Smooth muscle cell of the brain vasculature (primary cell): ENCODE data around the gene PPM1H.
A peak's percentile ranks its signal among the peaks of the same experiment; 100 is the strongest.
"Not testable (repeated sequence)": the region's sequence is repeated elsewhere in the genome, so short reads cannot be mapped to it uniquely, and the experiment has no call there.

ENCODE experiments used
- DNase-seq: peaks from one replicate; pipeline ENCODE4 v3.0.0-alpha.2; 2012; ENCODE audit warnings: low read depth, low spot score

The PPM1H gene

DNA sequence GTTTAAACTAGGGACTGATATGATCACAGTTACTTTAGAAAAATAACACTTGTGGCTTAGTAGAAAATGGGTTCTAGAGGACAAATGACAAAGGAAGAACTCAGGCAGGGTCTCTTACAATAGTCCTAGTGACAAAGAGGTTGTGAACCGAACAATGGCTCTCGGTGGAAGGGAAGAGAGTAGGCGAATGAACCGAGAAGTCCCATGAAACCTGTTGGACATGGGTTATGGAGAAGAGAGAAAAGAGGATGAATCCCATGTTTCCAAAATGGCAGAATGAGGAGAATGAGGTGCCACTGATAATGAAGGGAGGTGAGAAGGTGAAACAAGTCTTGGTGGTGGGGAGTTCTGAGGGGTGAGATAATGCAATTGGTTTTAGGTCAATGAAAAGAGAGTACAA, 94.1 kb downstream of the PPM1H start:
- no peak for DNase-seq

DNA sequence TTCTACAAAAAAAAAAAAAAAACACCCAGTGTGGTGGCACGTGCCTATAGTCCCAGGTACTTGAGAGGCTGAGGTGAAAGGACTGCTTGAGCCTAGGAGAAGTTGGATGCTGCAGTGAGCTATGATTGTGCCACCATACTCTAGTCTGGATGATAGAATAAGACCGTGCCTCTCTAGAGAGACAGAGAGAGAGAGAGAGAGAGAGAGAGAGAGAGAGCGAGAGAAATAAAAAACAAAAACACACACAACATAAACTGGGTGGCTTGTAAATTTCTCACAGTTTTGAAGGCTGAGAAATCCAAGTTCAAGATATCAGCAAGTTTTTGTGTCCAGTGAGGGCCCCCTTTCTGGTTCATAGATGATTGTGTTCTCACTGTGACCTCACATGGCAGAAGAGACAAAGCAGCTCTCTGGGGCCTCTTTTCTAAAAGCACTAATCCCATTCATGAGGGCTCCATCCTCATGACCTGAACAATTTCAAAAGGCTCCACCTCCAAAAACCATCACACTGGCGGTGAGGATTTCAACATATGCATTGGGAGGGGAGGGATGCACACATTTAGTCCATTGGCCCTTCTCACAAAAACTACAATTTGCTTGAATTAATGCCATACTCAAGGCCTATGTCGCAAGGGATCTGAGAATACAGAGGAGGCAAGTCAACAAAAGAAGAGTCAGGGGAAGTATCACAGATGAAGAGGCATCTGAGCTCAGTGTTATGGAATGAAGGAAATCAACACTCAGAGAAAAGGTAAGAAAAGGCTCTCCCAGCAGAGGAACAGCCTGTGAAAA, 94.9 kb downstream of the PPM1H start:
- DNase-seq = no peak

- DNase-seq = no peak
Observed at GRCh38 chr12:62834971-62835547, 99.9 kb downstream of the PPM1H start.

DNA sequence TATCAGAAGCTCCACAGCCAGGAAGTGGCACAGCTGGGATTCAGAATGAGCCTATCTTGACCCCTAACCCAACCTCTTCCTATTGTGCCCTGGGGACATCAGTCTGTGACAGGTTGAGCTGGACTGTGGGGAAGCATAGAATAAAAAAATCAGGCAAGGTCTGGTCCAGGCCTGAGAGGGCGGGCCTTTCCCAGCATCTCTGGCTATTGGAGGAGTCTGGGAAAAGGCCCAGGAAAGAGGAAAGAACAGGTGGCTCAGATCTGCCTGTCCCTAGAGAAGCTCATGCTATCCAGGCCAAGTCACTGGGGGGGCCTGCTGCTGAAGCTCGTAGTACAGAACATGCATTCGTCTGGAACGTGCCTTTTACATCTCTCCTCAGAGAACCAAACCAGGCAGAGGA, 100.5 kb downstream of the PPM1H start:
- DNase-seq = no peak

DNA sequence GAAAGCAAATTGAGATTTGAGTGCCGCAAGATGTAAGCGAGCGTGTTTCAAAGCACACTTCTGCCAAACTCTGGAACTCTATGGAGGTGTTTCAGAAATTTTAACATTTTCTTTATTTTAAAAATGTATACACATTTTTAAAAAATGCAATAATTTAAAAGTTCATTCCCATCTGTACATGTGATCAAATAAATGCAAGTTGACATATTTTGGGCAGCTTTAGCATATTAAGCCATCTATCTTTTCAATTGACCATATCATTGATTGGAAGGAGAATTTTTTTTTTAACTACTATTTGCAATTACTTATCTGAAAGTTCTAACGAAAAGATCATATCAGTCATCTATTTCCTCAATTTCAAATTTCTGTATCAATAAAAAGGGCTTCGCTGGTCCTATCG, 101.3 kb downstream of the PPM1H start:
- DNase-seq = no peak

DNA sequence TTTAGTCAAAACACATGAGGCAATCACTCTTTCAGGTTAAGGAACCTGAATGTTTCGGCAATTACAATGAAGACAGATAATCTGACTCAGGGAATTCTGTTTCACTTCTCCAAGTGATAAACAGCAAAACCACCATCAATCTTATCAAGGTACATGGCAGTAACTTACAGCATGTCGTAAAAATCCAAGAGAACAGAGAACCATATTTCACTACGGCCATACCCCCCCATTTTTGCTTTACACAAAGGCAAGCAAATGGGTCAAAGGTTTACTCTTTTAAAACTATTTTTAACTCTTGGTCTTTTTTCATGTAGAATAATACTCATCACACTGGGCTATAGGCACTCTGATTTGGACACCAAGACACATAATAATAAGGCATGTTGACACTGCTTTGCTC, 102.4 kb downstream of the PPM1H start:
- DNase-seq = no peak

GRCh38 chr12:62832027-62832426, 102.9 kb downstream of the PPM1H start:
- no peak for DNase-seq

- DNase-seq = no peak
Observed at GRCh38 chr12:62827855-62828254, 107.1 kb downstream of the PPM1H start.

GRCh38 chr12:62827042-62827441, 107.9 kb downstream of the PPM1H start:
- no peak for DNase-seq

DNA sequence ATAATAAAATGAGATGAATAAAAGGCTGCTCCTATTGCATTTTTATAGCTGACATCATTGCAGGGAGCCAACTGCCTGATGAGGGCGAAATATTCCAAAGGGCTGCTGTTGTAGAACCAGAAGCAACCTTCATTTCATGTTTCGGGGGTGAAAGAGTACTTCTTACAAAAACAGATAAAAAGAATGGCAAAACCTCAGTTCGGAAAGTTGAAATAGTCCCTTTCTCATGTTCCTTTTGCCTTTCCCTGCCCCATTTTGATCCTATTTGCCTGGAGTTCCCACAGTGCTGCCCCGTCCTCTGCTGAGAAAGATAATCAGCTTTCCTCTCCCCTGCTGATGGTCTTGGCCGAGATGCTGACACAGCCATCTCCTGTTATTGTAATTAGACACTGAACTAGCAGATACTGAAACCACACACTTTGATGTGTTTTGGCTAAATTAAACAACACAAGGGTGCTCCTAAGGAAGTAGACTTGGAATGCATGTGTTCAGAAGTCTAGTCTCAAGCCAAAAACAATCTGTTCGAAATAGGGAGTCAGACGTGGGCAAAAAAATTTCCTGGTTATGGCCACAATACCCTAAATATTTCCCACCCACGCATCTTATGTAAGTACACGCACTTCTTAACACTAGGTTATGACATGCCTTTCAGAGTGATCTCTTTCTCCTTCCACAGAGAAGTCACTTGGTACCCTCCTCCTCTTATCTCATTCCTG, 117.2 kb downstream of the PPM1H start:
- peak; percentile 92 for DNase-seq

GRCh38 chr12:62814243-62814642, 120.7 kb downstream of the PPM1H start:
- DNase-seq = no peak

GRCh38 chr12:62813031-62813829, 121.7 kb downstream of the PPM1H start:
- DNase-seq = no peak

DNA sequence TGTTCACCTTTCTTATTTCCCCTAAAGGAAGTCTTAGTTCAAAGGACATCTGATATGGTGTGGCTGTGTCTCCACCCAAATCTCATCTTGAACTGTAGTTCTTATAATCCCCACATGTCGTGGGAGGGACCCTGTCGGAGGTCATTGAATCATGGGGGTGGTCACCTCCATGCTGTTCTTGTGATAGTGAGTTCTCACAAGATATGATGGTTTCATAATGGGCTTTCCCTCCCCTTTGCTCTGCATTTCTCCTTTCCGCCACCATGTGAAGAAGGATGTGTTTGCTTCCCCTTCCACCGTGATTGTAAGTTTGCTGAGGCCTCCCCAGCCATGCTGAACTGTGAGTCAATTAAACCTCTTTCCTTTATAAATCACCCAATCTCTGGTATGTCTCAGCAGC, 123.5 kb downstream of the PPM1H start:
- not testable (repeated sequence) for DNase-seq

GRCh38 chr12:62808166-62808879, 126.6 kb downstream of the PPM1H start:
- no peak for DNase-seq

- no peak for DNase-seq
Observed at GRCh38 chr12:62806893-62807292, 128.1 kb downstream of the PPM1H start.

DNA sequence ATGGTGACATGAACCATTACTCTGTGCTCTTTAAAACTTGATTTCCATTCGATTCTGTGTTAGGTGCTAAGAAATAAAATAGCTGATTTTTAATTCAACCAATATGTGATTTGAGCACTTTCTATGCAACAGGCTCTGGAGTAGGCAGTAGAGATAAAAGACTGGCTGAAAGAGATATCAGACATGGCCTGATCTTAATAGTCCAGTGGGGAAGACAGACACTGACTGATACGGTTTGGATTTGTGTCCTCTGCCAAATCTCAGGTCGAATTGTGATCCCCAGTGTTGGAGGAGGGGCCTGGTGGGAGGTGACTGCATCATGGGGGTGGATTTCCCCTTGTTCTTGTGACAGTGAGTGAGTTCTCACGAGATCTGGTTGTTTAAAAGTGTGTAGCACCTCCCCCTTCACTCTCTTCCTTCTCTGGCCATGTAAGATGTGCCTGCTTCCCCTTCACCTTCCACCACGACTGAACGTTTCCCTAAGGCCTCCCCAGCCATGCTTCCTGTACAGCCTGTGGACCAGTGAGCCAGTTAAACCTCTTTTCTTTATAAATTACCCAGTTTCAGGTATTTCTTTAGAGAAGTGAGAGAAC, 128.6 kb downstream of the PPM1H start:
- DNase-seq = no peak

- DNase-seq = no peak
Observed at GRCh38 chr12:62805517-62805916, 129.4 kb downstream of the PPM1H start.

- no peak for DNase-seq
Observed at GRCh38 chr12:62803756-62804155, 131.2 kb downstream of the PPM1H start.

DNA sequence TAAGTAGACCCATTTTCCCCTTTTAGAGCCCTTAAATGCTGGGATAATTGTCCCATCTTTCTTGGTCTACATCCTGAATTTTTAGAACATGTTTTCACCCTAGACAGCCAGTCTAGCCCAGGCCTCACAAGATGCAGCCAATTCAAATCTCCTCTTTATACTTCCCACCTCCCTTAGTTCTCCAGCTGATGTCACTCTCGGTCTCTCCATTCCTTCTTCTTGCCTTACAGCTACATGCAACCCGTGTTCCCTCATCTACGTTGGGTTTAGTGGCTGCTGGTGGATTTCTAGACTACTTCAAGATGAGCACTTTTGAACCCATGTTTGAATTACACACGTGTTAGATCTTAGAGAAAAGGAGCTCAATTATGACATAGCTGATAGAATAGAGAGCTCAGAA, 132.0 kb downstream of the PPM1H start:
- DNase-seq = no peak

- DNase-seq = no peak
Observed at GRCh38 chr12:62802321-62802720, 132.6 kb downstream of the PPM1H start.

DNA sequence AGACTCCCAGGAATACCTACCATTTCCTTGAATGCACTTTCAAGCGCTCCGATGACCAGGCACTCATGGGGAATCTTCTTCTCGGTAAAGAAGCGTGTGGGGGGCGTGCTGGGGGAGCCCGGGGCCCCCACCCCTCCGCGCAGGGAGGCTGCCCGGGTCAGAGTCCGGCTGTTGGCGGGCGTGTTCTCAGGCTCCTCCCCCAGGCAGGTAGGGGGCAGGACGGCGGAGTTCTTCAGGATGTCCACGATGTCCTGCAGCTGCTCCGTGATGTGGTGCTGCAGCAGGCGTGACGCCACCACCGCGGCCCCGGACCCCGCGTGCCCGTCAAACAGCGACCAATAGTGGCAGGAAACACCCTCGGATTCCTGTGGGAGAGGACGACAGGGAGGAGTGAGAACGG, 133.2 kb downstream of the PPM1H start:
- no peak for DNase-seq
